Measurements from ENCODE around the gene A2M. TPM values are rescaled to one million over a fixed set of nuclear protein-coding genes. Genes with fewer than 3 reads are reported as not detected.

The A2M gene
- total RNA-seq, 4 donors from 2014 or later: 77.1 to 135 (median 126) TPM

DNA sequence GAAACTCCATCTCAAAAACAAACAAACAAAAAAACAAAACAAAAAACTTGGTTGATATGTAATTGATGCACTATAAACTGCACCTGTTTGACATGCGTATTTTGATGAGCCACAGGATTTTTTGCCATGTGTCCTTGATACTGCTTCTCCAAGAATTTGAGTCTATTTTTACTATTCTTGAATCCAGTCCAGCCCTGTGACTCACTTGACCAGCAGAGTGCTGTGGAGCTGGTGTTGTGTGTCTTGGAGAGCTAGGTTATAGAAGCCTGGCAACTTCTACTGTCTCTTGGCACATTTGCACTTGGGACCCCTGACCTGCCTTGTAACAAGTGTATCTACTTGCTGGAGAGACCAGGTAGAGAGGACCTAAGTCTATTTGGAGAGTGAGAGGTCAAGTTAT, 74.4 kb downstream of the A2M start:
- in situ Hi-C loops (cut with MboI; ENCODE audit: low sequenced_read_pairs in 4 of 4): loop anchor here (5.0 to 25.0 kb wide), 3 partner anchors 87 to 354 kb away; partner anchors contain the start of gene RIMKLB (in 2 of the 4)
- Histone ChIP-seq H3K27ac (peak overlapping the region; percentile 31 to 63 (median 50)), H3K27me3 (no peaks in the 10 kb centered on the region), H3K4me1 (peaks cover 0 to 17% of the 10 kb centered on the region in 2 donors), H3K4me3 (no peak overlapping the region), H3K9me3 (no peaks in the 10 kb centered on the region), H3K36me3 (no peaks in the 10 kb centered on the region)
- peak; percentile 50 to 51 for DNase-seq
- intact Hi-C loops (cut with DNase I; ENCODE audit: low total_unique reads): no loop called here
- TF ChIP-seq, protein P1, sequence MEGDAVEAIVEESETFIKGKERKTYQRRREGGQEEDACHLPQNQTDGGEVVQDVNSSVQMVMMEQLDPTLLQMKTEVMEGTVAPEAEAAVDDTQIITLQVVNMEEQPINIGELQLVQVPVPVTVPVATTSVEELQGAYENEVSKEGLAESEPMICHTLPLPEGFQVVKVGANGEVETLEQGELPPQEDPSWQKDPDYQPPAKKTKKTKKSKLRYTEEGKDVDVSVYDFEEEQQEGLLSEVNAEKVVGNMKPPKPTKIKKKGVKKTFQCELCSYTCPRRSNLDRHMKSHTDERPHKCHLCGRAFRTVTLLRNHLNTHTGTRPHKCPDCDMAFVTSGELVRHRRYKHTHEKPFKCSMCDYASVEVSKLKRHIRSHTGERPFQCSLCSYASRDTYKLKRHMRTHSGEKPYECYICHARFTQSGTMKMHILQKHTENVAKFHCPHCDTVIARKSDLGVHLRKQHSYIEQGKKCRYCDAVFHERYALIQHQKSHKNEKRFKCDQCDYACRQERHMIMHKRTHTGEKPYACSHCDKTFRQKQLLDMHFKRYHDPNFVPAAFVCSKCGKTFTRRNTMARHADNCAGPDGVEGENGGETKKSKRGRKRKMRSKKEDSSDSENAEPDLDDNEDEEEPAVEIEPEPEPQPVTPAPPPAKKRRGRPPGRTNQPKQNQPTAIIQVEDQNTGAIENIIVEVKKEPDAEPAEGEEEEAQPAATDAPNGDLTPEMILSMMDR (IDR thresholded peaks at IDR 0.05 in 4 of 5, conservative IDR thresholded peaks at IDR 0.05 in 1 of 5): no peak
- TF ChIP-seq POLR2A (IDR thresholded peaks at IDR 0.05): no peak
- peak; percentile 98 to 99 for ATAC-seq

DNA sequence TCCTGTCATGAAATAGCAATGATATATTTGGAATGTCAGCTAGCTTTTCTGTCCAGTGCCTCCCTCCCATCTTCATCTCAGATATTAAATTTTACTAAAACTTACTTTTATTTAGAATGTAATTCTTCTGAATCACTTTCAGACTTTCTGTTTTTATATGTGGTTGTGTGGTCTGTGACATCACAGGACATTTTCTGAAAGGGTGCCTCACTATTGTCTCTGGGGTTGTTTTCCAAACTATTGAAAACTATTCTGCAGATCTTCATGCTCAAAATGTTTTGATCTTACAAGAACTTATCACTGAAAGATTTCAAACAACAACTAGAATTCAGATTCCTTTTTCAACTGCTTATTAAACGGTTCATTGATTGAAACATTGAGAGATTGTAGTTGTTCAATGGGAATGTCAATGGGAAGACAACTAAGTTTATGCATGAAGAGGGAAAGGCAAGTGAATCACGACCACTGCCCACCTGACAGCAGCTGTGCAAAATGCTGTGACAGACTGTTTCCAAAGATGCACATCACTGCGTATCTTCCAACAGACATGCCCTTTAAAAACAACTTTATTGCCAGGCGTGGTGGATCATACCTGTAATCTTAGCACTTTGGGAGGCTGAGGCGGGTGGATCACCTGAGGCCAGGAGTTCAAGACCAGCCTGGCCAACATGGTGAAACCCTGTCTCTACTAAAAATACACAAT, 75.1 kb downstream of the A2M start:
- H3K4me1 ChIP-seq: peaks cover 0 to 17% of the 10 kb centered on the region in 2 donors
- no peaks in the 10 kb centered on the region for H3K9me3 ChIP-seq
- H3K27ac ChIP-seq: peak overlapping the region; percentile 31 to 63 (median 50)
- H3K27me3 ChIP-seq: no peaks in the 10 kb centered on the region
- no peaks in the 10 kb centered on the region for H3K36me3 ChIP-seq
- TF ChIP-seq, protein P1 (IDR thresholded peaks at IDR 0.05 in 4 of 5, conservative IDR thresholded peaks at IDR 0.05 in 1 of 5): no peak
- no peak for TF ChIP-seq POLR2A (IDR thresholded peaks at IDR 0.05)
- no peak overlapping the region for H3K4me3 ChIP-seq
- ATAC-seq: no peak
- no peak for DNase-seq
- intact Hi-C loops (cut with DNase I; ENCODE audit: low total_unique reads) (no loop called here), in situ Hi-C loops (cut with MboI; ENCODE audit: low sequenced_read_pairs in 4 of 4) (loop anchor here (5.0 to 25.0 kb wide), 3 partner anchors 86 to 353 kb away; partner anchors contain the start of gene RIMKLB (in 2 of the 4))

DNA sequence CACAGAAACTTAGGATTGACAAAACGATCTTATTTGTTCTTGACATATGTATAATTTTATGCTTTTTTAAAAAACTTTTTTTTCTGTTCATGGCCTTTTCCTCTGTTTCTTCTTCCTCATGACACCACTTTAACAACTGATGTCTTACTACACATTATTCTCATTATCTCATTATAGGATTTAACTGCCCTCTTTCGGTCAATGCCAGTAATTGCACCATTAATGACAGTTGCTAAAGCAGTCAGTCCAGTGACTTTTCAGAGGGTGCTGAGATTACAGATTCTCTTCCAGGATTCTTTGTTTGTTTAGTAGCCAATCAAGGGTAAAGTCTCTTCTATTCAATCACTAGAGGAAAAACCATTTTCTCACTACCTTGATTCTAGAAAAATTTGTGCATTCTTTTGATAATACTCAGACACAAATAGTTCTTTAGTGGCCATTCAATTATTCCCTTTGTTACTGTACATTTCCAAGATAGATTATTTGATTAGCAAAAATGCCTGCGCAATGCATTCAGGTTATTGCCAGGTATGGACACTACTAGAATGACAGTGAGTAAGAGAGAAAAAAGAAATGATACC, 76.2 kb downstream of the A2M start:
- Histone ChIP-seq H3K36me3 (no peaks in the 10 kb centered on the region), H3K4me1 (peaks cover 0 to 17% of the 10 kb centered on the region in 2 donors), H3K27ac (no peak overlapping the region), H3K4me3 (no peak overlapping the region), H3K27me3 (no peaks in the 10 kb centered on the region), H3K9me3 (no peaks in the 10 kb centered on the region)
- in situ Hi-C loops (cut with MboI; ENCODE audit: low sequenced_read_pairs in 4 of 4) (loop anchor here in 2 of 4 donors (25.0 kb wide), 1 partner anchor 352 kb away; the partner anchor contains the start of gene RIMKLB (in 2 of the 2)), intact Hi-C loops (cut with DNase I; ENCODE audit: low total_unique reads) (loop anchor here (1.0 to 5.0 kb wide), 2 partner anchors 89 to 357 kb away; no protein-coding TSS in a partner anchor)
- no peak for TF ChIP-seq POLR2A (IDR thresholded peaks at IDR 0.05)
- TF ChIP-seq, protein P1 (IDR thresholded peaks at IDR 0.05 in 4 of 5, conservative IDR thresholded peaks at IDR 0.05 in 1 of 5): peak; percentile 43 to 73 (median 62)
- ATAC-seq: peak; percentile 54 to 68
- DNase-seq: no peak

DNA sequence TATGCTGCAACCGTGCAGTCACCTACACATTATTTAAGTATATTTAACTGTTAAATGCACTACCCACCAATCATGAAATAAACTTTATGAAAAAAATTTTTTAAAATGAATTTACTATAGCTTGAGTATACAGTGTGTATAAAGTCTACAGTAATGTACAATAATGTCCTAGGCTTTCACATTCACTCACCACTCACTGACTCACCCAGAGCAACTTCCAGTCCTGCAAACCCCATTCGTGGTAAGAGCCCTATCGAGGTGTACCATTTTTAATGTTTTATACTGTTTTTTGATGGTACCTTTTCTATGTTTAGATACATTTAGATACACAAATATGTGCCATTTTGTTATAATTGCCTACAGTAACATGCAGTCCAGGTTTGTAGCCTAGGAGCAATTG, 78.3 kb downstream of the A2M start:
- intact Hi-C loops (cut with DNase I; ENCODE audit: low total_unique reads): loop anchor here (5.0 kb wide), 1 partner anchor 355 kb away; no protein-coding TSS in a partner anchor

More for the DNA sequence above, 78.3 kb downstream of the A2M start:
- no peak for TF ChIP-seq POLR2A (IDR thresholded peaks at IDR 0.05)
- TF ChIP-seq, protein P1 (IDR thresholded peaks at IDR 0.05 in 4 of 5, conservative IDR thresholded peaks at IDR 0.05 in 1 of 5): no peak
- in situ Hi-C loops (cut with MboI; ENCODE audit: low sequenced_read_pairs in 4 of 4): loop anchor here in 2 of 4 donors (25.0 kb wide), 1 partner anchor 350 kb away; the partner anchor contains the start of gene RIMKLB (in 2 of the 2)
- no peak for ATAC-seq
- DNase-seq: no peak
- Histone ChIP-seq H3K27me3 (no peaks in the 10 kb centered on the region), H3K4me1 (peaks cover 0 to 7% of the 10 kb centered on the region in 2 donors), H3K4me3 (no peak overlapping the region), H3K36me3 (no peaks in the 10 kb centered on the region), H3K9me3 (no peaks in the 10 kb centered on the region), H3K27ac (no peak overlapping the region)
